ENCODE data around the gene PSMD13. TPM values are rescaled to one million over a fixed set of nuclear protein-coding genes. Genes with fewer than 3 reads are reported as not detected.
"Not testable (repeated sequence)": the region's sequence is repeated elsewhere in the genome, so short reads cannot be mapped to it uniquely, and the experiment has no call there.

Gene PSMD13
- polyA plus RNA-seq, 12 donors, result 87.0 to 117 (median 103) TPM; not detected in 1

DNA sequence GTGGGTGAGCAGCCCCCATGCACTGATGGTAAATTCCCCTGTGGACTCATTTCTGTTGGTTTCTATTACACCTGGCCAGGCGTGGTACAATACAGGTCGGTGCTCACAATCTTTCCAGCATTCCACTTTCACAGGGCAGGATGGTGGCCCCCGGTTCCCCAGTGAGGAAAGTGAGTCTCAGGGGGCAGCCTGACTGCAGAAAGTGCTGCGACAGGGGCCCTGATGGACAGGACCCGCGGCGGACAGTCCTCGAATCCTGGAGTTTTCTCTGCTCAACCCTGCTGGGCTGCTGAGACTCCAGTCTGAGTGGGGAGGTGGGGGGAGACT is 49.1 kb downstream of the PSMD13 start:
- DNase-seq, result no peak

DNA sequence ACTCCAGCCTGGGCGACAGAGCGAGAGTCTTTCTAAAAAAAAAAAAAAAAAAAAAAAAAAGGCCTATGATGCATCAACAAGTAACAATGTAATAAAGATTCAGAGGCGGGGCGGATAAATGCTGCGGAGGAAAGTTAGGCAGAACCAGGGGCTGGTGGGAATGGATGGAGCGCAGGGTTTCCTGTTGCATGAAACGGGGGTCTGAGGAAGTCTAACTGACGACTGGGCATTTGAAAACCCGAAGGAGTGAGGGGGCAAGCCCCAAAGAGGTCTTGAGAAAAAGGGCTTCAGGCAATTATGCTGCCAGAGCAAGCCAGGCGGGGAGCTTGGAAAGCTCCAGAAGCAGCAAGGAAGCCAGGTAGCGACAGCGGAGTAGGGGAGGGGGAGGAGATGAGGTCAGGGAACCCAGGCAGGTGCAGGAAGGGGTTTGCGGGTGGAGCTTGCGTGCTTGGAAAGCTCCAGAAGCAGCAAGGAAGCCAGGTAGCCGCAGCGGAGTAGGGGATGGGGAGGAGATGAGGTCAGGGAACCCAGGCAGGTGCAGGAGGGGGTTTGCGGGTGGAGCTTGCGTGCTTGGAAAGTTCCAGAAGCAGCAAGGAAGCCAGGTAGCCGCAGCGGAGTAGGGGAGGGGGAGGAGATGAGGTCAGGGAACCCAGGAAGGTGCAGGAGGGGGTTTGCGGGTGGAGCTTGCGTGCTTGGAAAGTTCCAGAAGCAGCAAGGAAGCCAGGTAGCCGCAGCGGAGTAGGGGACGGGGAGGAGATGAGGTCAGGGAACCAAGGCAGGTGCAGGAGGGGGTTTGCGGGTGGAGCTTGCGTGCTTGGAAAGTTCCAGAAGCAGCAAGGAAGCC is 50.4 kb downstream of the PSMD13 start:
- not testable (repeated sequence) for DNase-seq

DNA sequence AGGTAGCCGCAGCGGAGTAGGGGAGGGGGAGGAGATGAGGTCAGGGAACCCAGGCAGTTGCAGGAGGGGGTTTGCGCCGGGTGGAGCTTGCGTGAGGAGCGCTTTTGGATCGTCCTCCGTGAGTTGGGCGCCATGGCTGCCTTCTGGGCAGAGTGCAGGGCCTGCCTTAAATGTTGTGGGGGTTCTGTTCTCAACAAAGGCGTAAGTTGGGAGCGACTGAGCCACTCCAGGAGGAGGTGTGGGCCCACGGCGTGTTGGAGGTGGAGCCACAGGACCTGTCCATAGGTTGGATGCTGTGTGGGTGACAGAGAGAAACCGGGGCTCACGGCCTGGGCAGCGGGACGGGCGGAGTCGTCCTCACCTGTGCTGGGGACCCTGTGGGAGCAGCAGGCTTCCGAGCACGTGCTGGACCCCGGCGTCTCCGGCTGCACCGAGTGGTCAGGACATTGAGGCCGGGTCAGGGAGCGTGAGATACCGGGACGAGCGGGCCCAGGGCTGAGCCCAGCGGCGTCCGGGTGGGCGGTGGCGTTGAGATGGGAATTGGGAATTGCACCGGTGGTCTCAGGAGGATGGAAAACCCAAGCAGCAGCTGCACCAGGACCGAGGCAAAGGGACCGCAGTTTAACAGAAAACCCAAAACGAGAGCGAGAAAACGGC is 51.2 kb downstream of the PSMD13 start:
- DNase-seq, result no peak

DNA sequence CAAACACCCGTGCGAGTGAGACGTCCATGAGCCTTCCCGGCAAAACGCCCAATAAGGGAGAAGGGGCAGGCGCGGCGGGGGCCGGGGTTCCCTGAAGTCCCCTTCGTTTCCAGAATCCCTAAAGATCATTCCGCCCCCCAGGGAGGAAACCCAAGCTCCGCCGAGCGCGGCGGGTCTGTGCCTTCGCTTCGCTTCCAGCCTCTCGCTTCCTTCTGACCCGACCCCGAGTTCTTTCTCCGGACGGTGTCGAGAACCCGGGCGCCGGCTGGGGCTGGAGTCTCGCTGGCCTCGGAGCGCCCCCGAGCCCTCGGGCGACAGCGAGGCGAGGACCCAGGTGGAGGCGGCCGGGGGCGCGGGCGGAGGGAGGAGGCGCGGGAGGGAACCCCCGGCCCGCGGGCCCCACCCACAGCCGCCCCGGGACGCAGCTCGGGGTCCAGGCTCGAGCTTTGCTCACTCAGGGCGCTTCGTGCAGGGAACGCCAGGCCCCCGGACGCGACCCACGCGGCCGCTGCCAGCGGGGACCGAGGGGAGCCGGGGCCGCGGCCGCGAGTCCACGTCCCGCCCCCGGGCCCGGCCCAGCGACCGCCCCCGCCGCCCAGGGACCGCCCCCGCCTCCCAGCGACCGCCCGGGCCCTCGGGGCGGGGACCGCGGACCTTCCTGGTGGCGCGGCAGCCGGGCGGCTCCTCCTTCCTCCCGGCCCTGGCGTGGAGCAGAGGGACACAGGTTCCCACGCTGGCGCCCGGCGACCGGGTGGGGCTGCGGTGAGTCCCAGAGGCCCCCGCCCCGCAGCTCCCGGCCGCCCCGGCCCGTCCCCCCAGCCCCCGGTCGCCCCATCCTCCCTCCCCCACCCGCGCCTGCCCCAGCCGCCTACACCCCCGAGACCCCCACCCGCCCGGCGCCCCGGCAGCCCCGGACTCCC is 52.0 kb downstream of the PSMD13 start, which contains the start of gene PGGHG:
Gene PGGHG (plus strand): TSS at position 649 of the 920 bp plus-strand sequence. CDS start 691 bp downstream, outside the sequence.
- DNase-seq, result no peak

DNA sequence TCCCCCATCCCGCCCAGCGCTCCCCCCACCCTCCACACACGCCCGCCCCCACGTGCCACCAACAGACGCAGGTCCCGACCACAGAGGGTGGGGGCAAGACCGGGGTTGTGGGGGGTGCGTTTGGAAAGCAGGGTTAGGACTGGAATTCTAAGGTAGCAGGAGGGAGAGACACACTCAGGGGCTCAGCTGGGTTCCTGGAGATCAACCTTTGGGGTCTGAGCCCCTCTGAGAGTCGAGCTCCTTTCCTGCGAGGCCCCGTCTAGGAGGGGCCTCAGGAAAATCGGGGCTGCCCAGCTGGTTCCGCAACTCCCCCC is 52.6 kb downstream of the PSMD13 start:
- DNase-seq, result no peak

DNA sequence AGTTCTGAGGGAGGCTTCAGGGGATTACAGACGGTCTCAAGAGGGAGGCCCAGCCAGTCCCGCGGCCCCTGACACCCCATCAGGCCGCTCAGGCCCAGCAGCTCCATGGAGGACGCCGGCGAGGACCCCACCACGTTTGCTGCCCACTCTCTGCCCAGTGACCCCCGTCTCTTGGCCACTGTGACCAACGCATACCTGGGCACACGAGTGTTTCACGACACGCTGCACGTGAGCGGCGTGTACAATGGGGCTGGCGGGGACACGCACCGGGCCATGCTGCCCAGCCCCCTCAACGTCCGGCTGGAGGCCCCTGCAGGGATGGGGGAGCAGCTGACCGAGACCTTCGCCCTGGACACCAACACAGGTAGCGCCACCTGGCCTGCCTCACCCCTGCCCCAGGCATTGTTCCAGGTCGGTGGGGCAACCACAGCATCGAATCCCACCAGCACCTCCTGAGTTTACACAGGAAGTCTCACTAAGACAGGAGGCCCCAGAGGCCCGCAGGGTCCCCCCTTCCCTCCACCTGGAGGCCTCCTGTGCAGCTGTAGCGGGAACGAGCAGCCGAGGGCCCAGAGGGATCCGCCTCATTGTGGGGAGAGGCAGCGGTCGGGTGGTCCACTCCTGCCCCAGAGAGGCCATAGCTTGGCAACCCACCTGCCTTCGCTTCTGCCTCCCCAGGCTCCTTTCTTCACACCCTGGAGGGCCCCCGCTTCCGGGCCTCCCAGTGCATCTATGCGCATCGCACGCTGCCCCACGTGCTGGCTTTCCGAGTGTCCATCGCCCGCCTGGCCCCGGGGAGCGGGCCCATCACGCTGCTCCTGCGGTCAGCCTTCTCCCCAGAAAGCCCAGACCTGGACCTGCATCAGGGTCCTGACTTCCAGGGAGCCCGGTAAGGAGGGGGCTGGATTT is 53.2 kb downstream of the PSMD13 start:
- no peak for DNase-seq

DNA sequence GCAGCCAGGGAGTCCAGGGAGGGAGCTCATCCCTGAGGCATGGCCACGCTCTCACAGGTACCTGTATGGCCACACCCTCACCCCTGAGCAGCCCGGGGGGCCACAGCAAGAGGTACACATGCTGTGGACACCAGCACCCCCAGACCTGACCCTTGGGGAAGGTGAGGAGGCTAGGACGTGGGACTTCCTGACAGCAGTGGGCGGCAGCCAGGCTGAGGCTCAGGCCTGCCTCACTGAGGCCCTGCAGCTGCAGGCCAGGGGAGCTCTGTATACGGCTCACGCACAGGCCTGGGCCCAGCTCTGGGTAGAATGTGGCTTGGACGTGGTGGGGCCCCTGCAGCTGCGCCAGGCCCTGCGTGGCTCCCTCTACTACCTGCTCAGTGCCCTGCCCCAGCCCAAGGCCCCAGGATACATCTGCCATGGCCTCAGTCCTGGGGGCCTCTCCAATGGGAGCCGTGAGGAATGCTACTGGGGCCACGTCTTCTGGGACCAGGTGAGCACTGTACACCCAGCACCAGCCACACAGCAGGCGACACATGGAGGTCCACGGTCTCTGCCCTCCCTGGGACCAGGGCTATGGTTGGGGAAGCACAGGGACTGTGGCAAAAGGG is 54.0 kb downstream of the PSMD13 start:
- DNase-seq, result no peak

GRCh38 chr11:291281-292210 is 54.8 kb downstream of the PSMD13 start:
- no peak for DNase-seq

DNA sequence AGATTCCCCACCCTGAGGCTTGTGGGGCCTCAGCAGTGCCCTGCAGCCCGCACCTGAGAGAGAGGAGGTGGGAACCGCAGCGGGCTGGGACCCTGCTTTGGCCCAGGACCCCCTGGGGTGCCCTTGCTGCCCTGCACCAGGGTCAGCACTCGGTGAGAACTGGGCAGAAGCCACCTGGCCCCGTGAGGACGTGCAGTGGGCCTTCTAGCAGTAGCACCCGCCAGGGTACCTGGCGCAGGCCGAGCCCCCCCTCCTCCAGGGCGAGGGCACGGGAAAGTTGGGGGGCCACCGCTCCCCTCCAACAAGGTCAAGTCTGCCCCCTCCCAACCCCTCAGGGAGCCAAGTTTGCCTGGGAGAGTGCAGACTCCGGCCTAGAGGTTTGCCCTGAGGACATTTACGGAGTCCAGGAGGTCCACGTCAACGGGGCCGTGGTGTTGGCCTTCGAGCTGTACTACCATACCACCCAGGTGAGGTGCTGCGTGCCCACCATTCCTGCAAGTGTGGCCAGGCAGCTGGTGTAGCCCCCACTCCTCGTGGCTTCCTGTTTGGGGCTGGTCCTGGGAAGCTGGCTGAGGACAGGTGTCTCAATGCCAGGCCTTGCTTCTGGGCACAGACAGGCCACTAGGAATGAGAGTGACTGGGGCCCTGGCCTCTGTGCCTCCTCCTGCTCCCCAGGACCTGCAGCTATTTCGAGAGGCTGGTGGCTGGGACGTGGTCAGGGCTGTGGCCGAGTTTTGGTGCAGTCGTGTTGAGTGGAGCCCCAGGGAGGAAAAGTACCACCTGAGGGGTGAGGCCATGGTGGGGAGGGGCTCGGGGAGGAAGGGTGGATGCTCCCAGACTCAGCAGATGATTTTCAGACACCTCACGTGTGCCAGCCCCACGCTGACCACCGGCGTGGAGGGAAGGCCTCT is 55.7 kb downstream of the PSMD13 start:
- DNase-seq, result no peak

- DNase-seq, result no peak
Measured at GRCh38 chr11:293271-293851, 56.6 kb downstream of the PSMD13 start.

- no peak for DNase-seq
Measured at GRCh38 chr11:293852-294661, 57.3 kb downstream of the PSMD13 start.

- DNase-seq, result no peak
Measured at GRCh38 chr11:294780-295179, 58.0 kb downstream of the PSMD13 start.

DNA sequence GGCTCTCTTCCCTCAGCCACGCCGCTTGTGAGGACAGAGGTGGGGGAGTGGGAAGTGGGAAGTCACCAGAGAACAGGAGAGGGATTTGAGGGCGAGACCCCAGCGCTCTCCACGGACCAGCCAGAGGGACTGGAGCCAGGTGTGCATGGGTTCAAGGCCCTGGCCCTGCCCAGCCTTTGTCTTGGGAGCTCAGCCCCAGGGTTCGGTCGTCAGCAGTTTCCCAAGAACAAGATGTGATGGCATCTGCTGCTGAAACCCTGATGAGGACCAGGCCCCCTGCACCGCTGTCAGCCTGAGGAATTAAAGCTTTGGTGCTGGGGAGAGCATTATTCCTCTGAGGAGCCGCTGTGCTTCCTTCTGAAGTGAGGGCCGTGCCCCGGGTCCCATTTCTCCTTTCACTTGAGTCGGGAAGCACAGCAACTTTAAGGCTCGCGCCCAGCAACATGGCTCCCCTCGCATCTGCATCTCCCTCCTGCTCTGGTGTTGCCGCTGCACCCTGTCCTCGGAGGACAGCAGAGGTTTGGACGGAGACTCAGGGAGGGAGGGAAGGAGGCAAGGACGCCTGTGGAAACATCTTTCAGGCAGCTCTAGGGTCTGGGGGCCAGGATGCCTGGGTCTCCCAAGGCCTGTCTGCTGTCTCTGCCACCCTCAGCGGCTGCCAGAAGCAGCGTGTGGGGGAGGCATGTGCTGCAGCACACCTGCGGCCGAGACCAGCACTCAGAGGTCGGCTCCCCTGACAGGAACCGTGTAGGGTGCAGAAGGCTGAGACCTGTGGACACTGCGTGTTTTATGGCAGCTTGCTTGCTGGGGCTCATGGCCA is 58.8 kb downstream of the PSMD13 start:
- no peak for DNase-seq

DNA sequence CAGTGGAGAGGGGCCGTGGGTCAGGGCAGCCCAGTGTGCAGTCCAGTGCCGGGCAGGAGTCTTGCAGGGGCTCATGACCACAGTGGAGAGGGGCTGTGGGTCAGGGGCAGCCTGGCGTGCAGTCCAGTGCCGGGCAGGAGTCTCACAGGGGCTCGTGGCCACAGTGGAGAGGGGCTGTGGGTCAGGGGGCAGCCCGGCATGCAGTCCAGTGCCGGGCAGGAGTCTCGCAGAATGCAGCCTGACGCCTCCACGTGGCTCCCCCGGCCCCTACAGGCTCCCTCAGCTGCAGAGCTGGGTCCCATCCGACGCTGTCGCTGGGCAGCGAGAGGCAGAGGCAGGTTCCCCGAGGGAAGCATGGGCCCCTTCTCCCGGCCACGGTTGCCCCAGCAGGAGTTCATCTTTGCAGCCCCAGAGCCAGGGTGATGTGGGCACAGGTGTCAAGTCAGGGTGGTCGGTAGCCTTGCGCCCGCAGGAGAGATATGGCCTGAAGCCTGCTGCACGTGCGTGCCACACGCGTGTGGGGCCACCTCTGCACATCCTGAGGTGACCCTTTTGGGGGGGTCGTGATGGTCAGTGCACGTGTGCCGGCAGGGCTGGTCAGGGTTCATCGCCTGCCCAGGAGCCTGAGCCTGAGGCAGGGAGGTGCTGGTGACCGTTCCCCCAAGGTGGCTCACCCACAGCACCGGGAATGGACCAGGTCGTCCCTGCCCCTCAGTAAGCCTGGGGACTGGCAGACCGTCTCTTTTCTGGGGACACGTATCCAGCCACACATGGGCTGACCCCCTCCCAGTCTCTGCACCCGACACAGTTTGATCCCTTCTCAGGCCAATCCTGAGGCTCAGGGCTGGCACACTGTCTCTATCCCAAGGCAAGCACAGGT is 59.6 kb downstream of the PSMD13 start:
- no peak for DNase-seq

GRCh38 chr11:297051-297585 is 60.3 kb downstream of the PSMD13 start:
- no peak for DNase-seq

Measured in muscle of arm (tissue), 12 donors.